ENCODE results near the gene ENPP6.
A peak's percentile ranks its signal among the peaks of the same experiment; 100 is the strongest.
"Not testable (repeated sequence)": the region's sequence is repeated elsewhere in the genome, so short reads cannot be mapped to it uniquely, and the experiment has no call there.

The ENPP6 gene

GRCh38 chr4:184101711-184102110, 116.0 kb downstream of the ENPP6 start:
- DNase-seq, result no peak

- DNase-seq, result peak in 1 of 2 experiments; percentile 7
These were observed 117.3 kb downstream of the ENPP6 start for GRCh38 chr4:184100297-184100885.

DNA sequence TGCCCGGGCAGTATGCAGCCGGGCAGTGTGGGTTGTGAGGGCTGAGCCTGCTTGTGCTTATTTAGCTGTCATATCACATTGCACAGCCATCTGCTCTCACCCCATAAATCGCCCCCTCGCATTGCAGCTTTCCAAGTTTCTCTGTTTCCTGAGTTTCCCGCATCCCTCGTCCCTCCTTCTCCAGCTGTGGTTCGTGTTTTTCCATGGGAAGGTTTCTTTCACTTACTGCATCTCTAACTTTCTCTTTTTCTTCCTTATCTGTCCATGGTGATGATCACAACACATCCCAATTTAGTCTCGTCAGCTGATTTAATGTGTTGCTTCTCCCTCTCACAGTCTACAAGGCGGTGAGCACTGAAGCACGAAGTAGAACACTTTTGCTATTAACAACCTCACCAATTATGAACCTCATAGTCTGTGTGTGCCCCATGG, 118.1 kb downstream of the ENPP6 start:
- no peak for DNase-seq

- no peak for DNase-seq
These were observed 118.7 kb downstream of the ENPP6 start for GRCh38 chr4:184099000-184099399.

DNA sequence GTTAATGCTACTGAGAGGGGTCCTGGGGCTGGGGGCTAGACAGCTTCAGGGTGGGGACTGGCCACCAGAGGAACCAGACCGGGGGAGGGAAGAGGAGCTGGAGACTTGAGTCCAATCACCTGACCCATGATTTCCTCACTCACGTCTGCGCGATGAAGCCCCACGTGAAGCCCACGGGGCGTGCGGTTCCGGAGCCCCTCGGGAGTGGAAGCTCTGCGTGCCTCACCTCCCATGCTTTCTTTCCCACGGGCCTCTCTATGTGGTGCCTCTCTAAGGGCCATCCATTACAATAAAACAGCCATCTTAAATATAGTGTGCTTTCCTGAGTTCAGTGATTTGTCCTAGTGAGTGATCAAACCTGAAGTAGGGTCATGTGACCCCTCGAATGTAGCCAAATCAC, 119.9 kb downstream of the ENPP6 start:
- no peak for DNase-seq

- no peak for DNase-seq
These were observed 120.5 kb downstream of the ENPP6 start for GRCh38 chr4:184097241-184097605.

DNA sequence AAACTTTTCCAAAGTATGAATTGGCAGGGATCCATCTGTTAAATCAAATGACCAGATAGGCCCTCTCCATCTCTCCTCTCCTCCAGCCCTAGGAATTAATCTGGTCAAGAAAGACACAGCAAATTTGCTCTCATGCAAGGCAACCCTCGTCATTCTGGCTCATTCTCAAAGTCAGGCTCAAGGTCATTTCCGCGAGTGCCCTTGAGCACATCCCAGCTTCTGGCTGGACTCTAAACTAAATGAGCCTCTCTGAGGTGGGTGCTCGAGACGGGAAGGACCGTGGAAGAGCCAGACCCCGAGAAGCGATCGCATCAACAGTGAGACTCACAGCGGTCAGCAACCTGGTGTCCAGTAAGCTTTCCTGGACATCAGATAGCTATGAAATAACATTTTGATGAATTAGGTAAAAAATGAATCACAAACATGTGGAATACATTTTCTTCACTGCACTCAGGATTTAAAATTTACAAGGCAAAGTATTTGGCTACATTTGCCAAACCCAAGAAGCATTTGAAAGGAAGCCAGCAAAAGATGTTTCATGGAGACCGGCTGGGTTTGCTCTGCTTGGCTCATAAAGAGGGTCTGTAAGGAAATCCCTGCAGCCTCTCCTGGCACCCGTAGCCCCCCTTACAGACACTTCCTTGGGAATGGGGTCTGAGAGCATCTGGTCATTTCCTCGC, 121.0 kb downstream of the ENPP6 start:
- DNase-seq, result no peak

GRCh38 chr4:184094532-184095159, 123.0 kb downstream of the ENPP6 start:
- no peak for DNase-seq

DNA sequence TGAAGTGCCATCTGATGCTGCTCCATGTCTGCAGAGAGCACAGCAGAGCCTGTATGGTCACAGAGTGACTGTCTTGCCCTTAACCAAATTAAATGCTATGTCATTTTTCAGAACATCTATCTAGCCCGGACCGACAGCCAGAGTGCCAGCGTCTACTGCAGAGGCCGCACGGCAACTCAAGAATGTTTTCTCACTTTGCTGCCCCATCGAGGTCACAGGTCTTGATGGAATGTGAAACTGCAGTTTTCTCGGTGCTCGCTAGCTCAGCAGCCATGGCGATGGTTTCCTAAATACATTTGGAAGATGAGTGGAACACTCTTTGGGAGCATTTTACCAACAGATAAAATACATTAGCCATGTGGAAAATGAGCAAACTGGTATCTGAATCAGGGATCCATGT, 125.7 kb downstream of the ENPP6 start:
- DNase-seq, result no peak

- DNase-seq, result no peak
These were observed 127.1 kb downstream of the ENPP6 start for GRCh38 chr4:184090571-184090970.

DNA sequence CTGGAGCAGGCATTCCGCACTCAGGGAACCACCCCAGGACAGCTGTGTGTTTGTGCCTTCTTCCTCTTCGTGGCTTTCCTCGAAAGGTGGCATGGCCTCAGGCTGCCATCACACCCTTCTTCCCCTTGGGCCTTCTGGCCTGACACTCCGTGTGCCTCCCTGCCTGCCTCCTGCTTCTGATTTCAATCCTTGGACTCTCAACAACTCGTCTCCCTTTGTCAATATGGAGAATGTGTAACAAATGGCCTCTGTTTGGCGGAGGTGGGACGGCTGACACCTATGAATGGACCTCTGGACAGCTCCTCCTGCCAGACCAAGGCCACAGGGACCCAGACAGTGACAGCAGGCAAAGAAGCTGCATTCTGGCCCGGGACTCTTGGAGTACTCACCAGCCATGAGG, 137.0 kb downstream of the ENPP6 start:
- DNase-seq, result no peak

DNA sequence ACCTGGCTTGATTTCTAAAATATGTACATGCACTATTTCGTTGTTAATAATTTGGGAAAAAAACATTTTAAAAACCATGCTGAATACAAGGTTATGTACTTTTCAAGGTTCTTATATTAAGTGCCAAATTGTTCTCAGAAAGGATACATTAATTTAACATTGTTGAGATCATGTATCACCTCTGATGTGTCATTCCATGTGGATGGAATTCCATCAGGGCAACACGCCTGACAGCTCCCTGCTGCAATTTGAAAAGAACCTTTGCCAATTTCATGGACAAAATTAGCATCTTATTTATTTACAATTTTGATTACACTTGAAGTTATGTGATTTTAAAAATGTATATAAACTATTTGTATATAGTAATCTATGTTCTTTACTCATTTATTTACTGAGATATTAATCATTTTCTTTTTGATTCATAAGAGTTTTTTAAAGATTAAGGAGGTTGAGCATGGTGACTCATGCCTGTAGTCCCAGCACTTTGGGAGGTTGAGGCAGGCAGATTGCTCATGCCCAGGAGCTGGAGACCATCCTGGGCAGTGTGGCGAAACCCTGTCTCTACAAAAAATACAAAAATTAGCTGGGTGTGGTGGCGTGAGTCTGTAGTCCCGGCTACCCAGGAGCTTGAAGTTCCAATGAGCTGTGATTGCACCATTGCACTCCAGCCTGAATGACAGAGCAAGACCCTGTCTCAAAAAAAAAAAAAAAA, 142.8 kb downstream of the ENPP6 start:
- DNase-seq, result no peak

DNA sequence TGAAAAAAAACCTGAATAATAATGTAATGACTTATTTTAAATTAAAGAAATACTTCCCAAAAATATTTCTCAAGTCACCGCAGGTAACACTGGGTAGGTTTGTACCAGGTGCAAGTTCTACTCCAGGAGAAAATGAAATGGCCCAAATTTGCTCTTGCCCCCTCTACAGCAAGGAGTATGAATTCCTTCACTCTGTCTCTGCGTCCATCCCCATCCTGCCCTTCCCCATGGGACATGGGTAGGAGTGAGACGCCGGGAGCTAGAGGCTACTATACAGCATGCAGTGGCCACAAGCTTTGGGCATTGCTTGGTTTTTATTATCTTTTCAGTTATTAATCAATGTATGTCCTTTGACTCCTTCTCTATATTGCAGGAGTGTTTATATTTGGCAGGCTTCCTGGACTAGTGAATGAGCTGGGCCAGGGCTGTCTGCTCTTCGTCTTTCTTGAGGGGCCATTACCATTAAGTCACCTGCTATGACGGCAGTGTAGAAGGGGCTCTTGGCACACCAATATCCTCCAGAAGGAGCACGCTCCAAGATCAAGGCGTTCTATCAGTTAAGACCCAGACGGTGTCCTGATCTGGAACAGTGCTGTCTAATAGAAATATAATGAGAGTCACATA, 149.6 kb downstream of the ENPP6 start:
- DNase-seq, result no peak

GRCh38 chr4:184066584-184067300, 150.9 kb downstream of the ENPP6 start:
- no peak for DNase-seq

DNA sequence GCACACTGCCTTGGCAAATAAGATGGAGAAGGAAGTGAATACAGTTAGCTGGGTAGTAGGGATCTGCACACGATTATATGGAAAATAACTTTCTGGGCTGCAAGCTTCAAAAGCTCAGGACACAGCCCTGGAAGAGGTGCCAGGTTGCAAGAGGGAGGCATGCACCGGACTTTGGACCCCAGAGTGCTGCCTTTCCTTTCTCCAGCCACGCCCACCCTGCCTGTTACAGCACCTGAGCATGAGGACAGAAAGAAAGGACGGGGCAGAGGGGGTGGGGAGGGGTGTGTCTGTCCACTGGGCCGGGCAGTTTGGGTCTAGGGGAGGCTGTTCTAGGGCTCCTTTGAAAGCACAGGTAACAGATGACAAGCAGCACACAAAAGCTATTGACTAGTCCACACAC, 152.8 kb downstream of the ENPP6 start:
- no peak for DNase-seq

GRCh38 chr4:184062769-184063168, 154.9 kb downstream of the ENPP6 start:
- no peak for DNase-seq

DNA sequence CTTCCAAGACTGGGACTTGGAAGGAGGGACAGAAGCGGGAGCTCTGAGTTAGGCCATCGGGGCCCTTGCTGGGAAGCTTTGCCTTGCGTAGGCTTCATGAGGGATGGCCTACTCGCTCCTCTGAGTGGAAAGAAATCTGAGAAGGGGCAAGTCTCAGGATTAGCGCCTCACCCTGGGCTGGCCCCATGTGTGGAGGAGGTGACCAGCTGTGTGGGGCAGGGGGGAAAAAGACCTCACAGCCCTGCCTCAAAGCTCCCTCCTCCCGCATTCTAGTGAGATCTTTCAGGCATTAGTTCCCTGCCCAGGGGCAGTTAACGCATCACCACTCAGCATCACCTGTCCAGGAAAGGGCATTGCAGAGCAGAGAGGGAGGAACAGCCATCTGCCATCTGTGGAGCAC, 156.1 kb downstream of the ENPP6 start:
- DNase-seq, result no peak

GRCh38 chr4:184059099-184059498, 158.6 kb downstream of the ENPP6 start:
- no peak for DNase-seq

DNA sequence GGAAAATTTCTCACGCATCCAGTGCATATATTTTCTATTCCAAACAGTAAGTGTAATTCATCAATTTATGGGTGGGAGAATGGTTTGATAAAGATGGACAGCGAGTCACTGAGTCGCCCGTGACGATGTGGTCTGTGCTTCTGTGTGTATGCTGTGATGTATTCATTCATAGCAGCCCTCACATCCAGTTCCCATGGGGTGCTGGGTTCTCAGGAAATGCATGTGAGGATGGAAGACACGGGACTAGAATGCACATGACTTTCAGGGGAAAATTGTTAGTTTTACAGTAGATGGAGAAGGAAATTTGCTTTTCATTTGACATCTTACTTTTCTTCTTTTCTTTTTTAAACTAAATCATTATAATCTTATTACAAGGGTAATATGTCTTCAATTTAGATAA, 159.6 kb downstream of the ENPP6 start:
- no peak for DNase-seq

DNA sequence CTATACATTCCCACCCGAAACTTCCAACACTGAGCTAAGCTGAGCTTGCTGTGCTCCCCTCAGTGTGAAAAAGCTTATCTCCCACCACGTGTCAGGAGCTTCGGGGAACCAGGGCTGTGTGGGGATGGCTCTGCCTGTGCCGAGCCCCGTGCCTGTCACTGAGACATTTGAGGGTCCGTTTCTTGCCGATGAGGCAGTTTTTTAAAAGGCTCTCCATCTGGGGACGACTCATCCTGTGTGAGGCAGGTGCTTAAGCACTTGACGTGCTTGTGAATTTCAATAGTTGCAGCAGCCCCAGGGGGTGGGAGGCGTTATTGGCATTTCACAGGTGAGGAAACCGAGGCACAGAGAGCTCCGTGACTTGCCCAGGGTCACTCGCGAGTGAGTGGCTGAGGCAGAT, 160.8 kb downstream of the ENPP6 start:
- no peak for DNase-seq

GRCh38 chr4:184053434-184053833, 164.2 kb downstream of the ENPP6 start:
- DNase-seq, result no peak

DNA sequence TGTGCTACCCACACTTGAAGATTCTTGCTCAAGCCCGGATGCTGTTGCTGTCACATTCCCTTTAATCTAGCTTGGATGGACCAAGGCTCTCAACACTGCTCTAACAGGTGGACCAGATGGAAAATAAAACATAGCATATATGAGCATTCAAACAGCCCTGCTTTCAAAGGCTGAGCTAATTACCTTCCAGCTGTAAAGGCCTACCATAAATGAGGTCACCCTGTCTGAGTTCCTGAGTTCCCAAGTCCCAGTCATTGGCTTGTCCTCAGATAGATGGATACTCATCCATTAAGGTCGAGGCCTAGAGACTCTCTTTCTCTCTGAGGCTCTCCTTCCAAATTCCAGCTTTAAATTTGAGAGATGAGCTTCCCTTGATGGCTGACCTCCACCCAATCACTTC, 165.1 kb downstream of the ENPP6 start:
- no peak for DNase-seq

DNA sequence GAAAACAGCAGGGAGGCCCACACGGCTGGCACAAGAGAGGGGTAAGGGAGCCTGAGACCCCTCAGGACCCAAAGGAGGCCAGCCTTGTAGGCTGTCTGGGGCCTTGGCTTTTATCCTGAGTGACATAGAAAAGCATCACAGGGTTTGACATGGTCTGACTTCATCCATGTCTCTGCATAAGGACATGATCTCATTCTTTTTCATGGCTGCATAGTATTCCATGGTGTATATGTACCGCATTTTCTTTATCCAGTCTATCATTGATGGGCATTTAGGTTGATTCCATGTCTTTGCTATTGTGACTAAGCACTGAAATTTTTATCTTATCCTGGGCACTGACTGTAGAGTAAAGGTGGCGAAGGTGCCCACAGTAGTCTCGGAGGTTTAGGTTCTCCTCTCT, 166.4 kb downstream of the ENPP6 start:
- not testable (repeated sequence) for DNase-seq

All from SHP77 (cell line).